OCI-LY1 (cell line): ENCODE data around the gene AMOTL1.

Experiments
- H2AFZ ChIP-seq: fragments of 200-600 bp; sonication (generic), shearing (Covaris generic); 2 replicates; pipeline ENCODE4 v1.6.0; 2014; ENCODE audit warnings: antibody characterized with exemption, mild to moderate bottlenecking, low read length
- H3F3A ChIP-seq: fragments of 200-600 bp; sonication (generic), shearing (Covaris generic); 2 replicates; pipeline ENCODE4 v1.6.0; 2014; ENCODE audit warnings: mild to moderate bottlenecking, antibody characterized with exemption, low read length, moderate library complexity; ENCODE audit not compliant: insufficient read depth
- H3K27ac ChIP-seq: fragments of 200-600 bp; sonication (generic); 2 replicates; pipeline ENCODE4 v1.5.1; 2014; ENCODE audit warnings: low read length, mixed run types, mild to moderate bottlenecking, low read depth; ENCODE audit not compliant: poor library complexity, severe bottlenecking
- H3K27me3 ChIP-seq: fragments of 200-600 bp; sonication (generic); 2 replicates; pipeline ENCODE4 v1.6.0; 2014; ENCODE audit warnings: antibody characterized with exemption, mild to moderate bottlenecking, low read length, moderate library complexity; ENCODE audit not compliant: insufficient read depth
- H3K36me3 ChIP-seq: fragments of 200-600 bp; sonication (generic); 2 replicates; pipeline ENCODE4 v1.6.1; 2014; ENCODE audit warnings: mild to moderate bottlenecking, antibody characterized with exemption, low read length, moderate library complexity, mixed read lengths; ENCODE audit not compliant: insufficient read depth
- H3K4me1 ChIP-seq: fragments of 200-600 bp; sonication (generic); 2 replicates; pipeline ENCODE4 v1.5.1; 2014; ENCODE audit warnings: mild to moderate bottlenecking, low read length, moderate library complexity; ENCODE audit not compliant: insufficient read depth, severe bottlenecking
- H3K4me2 ChIP-seq: fragments of 200-600 bp; sonication (generic), shearing (Covaris generic); 2 replicates; pipeline ENCODE4 v1.6.1; 2014; ENCODE audit warnings: low read length
- H3K4me3 ChIP-seq: fragments of 200-600 bp; sonication (generic); 2 replicates; pipeline ENCODE4 v1.5.1; 2014; ENCODE audit warnings: low read length, low read depth, mild to moderate bottlenecking, mixed read lengths; ENCODE audit not compliant: poor library complexity, severe bottlenecking
- H3K79me2 ChIP-seq: fragments of 200-600 bp; shearing (Covaris generic); 2 replicates; pipeline ENCODE4 v1.6.1; 2016; ENCODE audit warnings: mixed run types, low read length, mixed read lengths; ENCODE audit not compliant: insufficient read depth
- H3K9ac ChIP-seq: fragments of 200-600 bp; sonication (generic), shearing (Covaris generic); 2 replicates; pipeline ENCODE4 v1.6.1; 2014; ENCODE audit warnings: mild to moderate bottlenecking, low read length, mixed read lengths
- H3K9me2 ChIP-seq: fragments of 200-600 bp; sonication (generic), shearing (Covaris generic); 2 replicates; pipeline ENCODE4 v1.6.1; 2014; ENCODE audit warnings: low read depth, mild to moderate bottlenecking, low read length, mixed read lengths
- H3K9me3 ChIP-seq: fragments of 200-600 bp; shearing (Covaris generic); 2 replicates; pipeline ENCODE4 v1.6.1; 2014; ENCODE audit warnings: low read length, mixed read lengths
- H4K20me1 ChIP-seq: fragments of 200-600 bp; sonication (generic), shearing (Covaris generic); 2 replicates; pipeline ENCODE4 v1.6.0; 2016; ENCODE audit warnings: mild to moderate bottlenecking, low read length; ENCODE audit not compliant: insufficient read depth
- CTCF ChIP-seq: fragments of 200-600 bp; sonication (generic), shearing (Covaris generic); IDR thresholded peaks from 2 replicates; pipeline ENCODE4 v1.5.1; 2017; ENCODE audit warnings: mild to moderate bottlenecking, antibody characterized with exemption, low read length, moderate library complexity, mixed read lengths
- EZH2 ChIP-seq: fragments of 200-600 bp; sonication (generic), shearing (Covaris generic); IDR thresholded peaks from 2 replicates; pipeline ENCODE4 v1.8.0; 2017; ENCODE audit warnings: borderline replicate concordance, mixed run types, mild to moderate bottlenecking, antibody characterized with exemption, low read length, moderate library complexity, mixed read lengths

The AMOTL1 gene

GRCh38 chr11:94837317-94837716, 69.2 kb downstream of the AMOTL1 start:
- no peak overlapping the region for H3K4me2 ChIP-seq
- no peaks in the 10 kb centered on the region for H3F3A ChIP-seq
- no peaks in the 10 kb centered on the region for H4K20me1 ChIP-seq
- H3K36me3 ChIP-seq, result no peaks in the 10 kb centered on the region
- no peak overlapping the region for H3K9ac ChIP-seq
- no peaks in the 10 kb centered on the region for H3K27me3 ChIP-seq
- H3K4me1 ChIP-seq, result no peaks in the 10 kb centered on the region
- no peaks in the 10 kb centered on the region for H3K79me2 ChIP-seq
- H3K9me3 ChIP-seq, result no peaks in the 10 kb centered on the region
- no peaks in the 10 kb centered on the region for H3K9me2 ChIP-seq
- no peak for TF ChIP-seq EZH2
- H2AFZ ChIP-seq, result no peak overlapping the region
- no peak overlapping the region for H3K4me3 ChIP-seq
- H3K27ac ChIP-seq, result no peak overlapping the region

- no peaks in the 10 kb centered on the region for H3K9me2 ChIP-seq
- no peak overlapping the region for H3K9ac ChIP-seq
- H3K27me3 ChIP-seq, result no peaks in the 10 kb centered on the region
- H4K20me1 ChIP-seq, result no peaks in the 10 kb centered on the region
- no peak for TF ChIP-seq CTCF
- TF ChIP-seq EZH2, result no peak
- H3K4me2 ChIP-seq, result no peak overlapping the region
- H3K79me2 ChIP-seq, result no peaks in the 10 kb centered on the region
- no peaks in the 10 kb centered on the region for H3K9me3 ChIP-seq
- no peak overlapping the region for H3K27ac ChIP-seq
- H3K4me1 ChIP-seq, result no peaks in the 10 kb centered on the region
- H2AFZ ChIP-seq, result no peak overlapping the region
- H3K36me3 ChIP-seq, result no peaks in the 10 kb centered on the region
- no peak overlapping the region for H3K4me3 ChIP-seq
- H3F3A ChIP-seq, result no peaks in the 10 kb centered on the region
These were observed 70.0 kb downstream of the AMOTL1 start for GRCh38 chr11:94838027-94838731.

GRCh38 chr11:94840209-94840608, 72.1 kb downstream of the AMOTL1 start:
- TF ChIP-seq EZH2, result no peak
- TF ChIP-seq CTCF, result no peak
- Histone ChIP-seq H3K4me2 (no peak overlapping the region), H3K4me3 (no peak overlapping the region), H3K27ac (no peak overlapping the region), H3K9me3 (no peaks in the 10 kb centered on the region), H3K36me3 (no peaks in the 10 kb centered on the region), H3K27me3 (no peaks in the 10 kb centered on the region), H3K9ac (no peak overlapping the region), H3K9me2 (no peaks in the 10 kb centered on the region), H2AFZ (no peak overlapping the region), H3F3A (no peaks in the 10 kb centered on the region), H4K20me1 (no peaks in the 10 kb centered on the region), H3K4me1 (no peaks in the 10 kb centered on the region), H3K79me2 (no peaks in the 10 kb centered on the region)

GRCh38 chr11:94844031-94844430, 75.9 kb downstream of the AMOTL1 start:
- TF ChIP-seq EZH2 (no peak), CTCF (no peak)
- H3K9me2 ChIP-seq, result no peaks in the 10 kb centered on the region
- no peaks in the 10 kb centered on the region for H3K36me3 ChIP-seq

More at GRCh38 chr11:94844031-94844430, 75.9 kb downstream of the AMOTL1 start:
- Histone ChIP-seq H3K27me3 (no peaks in the 10 kb centered on the region), H3K27ac (no peak overlapping the region), H3K79me2 (no peaks in the 10 kb centered on the region), H2AFZ (no peak overlapping the region), H4K20me1 (no peaks in the 10 kb centered on the region), H3K4me2 (no peak overlapping the region), H3F3A (no peaks in the 10 kb centered on the region), H3K9ac (no peak overlapping the region), H3K9me3 (no peaks in the 10 kb centered on the region), H3K4me3 (no peak overlapping the region), H3K4me1 (no peaks in the 10 kb centered on the region)
